CD4-positive, alpha-beta T cell (primary cell): ENCODE measurements around the gene ZMYND11. TPM values are rescaled to one million over a fixed set of nuclear protein-coding genes. Genes with fewer than 3 reads are reported as not detected.
A peak's percentile ranks its signal among the peaks of the same experiment; 100 is the strongest.

ENCODE experiments used
- ATAC-seq: fragments of 200-7000 bp; cut with Tn5 transposase; one replicate; pipeline ENCODE4 v1.10.0; 2022; ENCODE audit warnings: mild to moderate bottlenecking; ENCODE audit not compliant: poor library complexity
- CTCF ChIA-PET: fragments of 350-600 bp; sonication (Branson Sonifier 250); formaldehyde crosslinking; loops from one replicate; lab custom pipeline; 2021; ENCODE audit warnings: antibody characterized with exemption, inconsistent platforms; lab: Charles Lee
- POLR2A ChIA-PET: fragments of 350-600 bp; sonication (Branson Sonifier 250); formaldehyde crosslinking; loops from one replicate; lab custom pipeline; 2021; ENCODE audit warnings: antibody characterized with exemption, inconsistent platforms; lab: Charles Lee
- DNase-seq, 14 experiments: peaks; one replicate each; pipeline ENCODE4 v3.0.0-alpha.2; 2013 to 2020; ENCODE audit warnings: mixed read lengths in 2 of 14
- H3K27ac ChIP-seq, 2 donors: one replicate each; pipeline versions ENCODE4 v1.5.1 to v1.7.0; 2013; ENCODE audit warnings: low read length in 2 of 2, low read depth in 1 of 2, mild to moderate bottlenecking in 1 of 2
- H3K27me3 ChIP-seq, 2 experiments: 1 replicate in 1 of 2; 2 replicates in 1 of 2; pipeline versions ENCODE4 v1.6.1 to v1.7.0; 2013; ENCODE audit warnings: low read length in 2 of 2, control low read depth in 1 of 2, mild to moderate bottlenecking in 1 of 2, moderate library complexity in 1 of 2; ENCODE audit not compliant: insufficient read depth in 2 of 2, control insufficient read depth in 1 of 2
- H3K36me3 ChIP-seq: one replicate; pipeline ENCODE4 v1.6.1; 2013; ENCODE audit warnings: low read length, control low read depth; ENCODE audit not compliant: insufficient read depth
- H3K4me1 ChIP-seq: one replicate; pipeline ENCODE4 v1.6.1; 2013; ENCODE audit warnings: low read length, control low read depth; ENCODE audit not compliant: insufficient read depth
- H3K4me3 ChIP-seq: one replicate; pipeline ENCODE4 v1.5.1; 2013; ENCODE audit warnings: mild to moderate bottlenecking, low read length, moderate library complexity
- H3K9me3 ChIP-seq, 2 experiments: 1 replicate in 1 of 2; 2 replicates in 1 of 2; pipeline versions ENCODE4 v1.6.1 to v1.7.0; 2013; ENCODE audit warnings: low read length in 2 of 2, mild to moderate bottlenecking in 2 of 2, control low read depth in 1 of 2, moderate library complexity in 1 of 2; ENCODE audit not compliant: control insufficient read depth in 1 of 2, insufficient read depth in 1 of 2
- H3K27ac Mint-ChIP-seq: one replicate; pipeline ENCODE4 v1.8.0; 2020; ENCODE audit warnings: mixed read lengths
- H3K27me3 Mint-ChIP-seq: one replicate; pipeline ENCODE4 v1.8.0; 2021; ENCODE audit warnings: mixed read lengths
- H3K36me3 Mint-ChIP-seq: one replicate; pipeline ENCODE4 v1.8.0; 2021; ENCODE audit warnings: low read depth, mixed read lengths
- H3K4me1 Mint-ChIP-seq: one replicate; pipeline ENCODE4 v1.8.0; 2021; ENCODE audit warnings: low read depth, mixed read lengths
- H3K4me3 Mint-ChIP-seq: one replicate; pipeline ENCODE4 v1.8.0; 2020; ENCODE audit warnings: mild to moderate bottlenecking, mixed read lengths
- H3K9me3 Mint-ChIP-seq: one replicate; pipeline ENCODE4 v1.8.0; 2020; ENCODE audit warnings: mixed read lengths
- intact Hi-C, 2 experiments: fragments of 100-400 bp; cut with DNase I in 1 of 2; cut with micrococcal nuclease in 1 of 2; formaldehyde crosslinking; loops; one replicate each; pipeline versions ENCODE4 v1.15.1 to v1.9.0; 2023 to 2025; cut with DNase I, micrococcal nuclease
- polyA plus RNA-seq, 2 donors: library from polyadenylated mRNA; unstranded; fragments of 120-200 nt; gene quantifications; one replicate each; pipeline ENCODE4 v1.2.1, GENCODE V29; 2013
- total RNA-seq, 174 experiments: library from RNA in 2 of 174; stranded (reverse) in 2 of 174; gene quantifications; one replicate each; pipeline ENCODE4 v1.2.3 and lab custom pipeline; 2021 to 2026
- TF ChIP-seq, protein P1 (sequence below): fragments of 200-600 bp; IDR thresholded peaks from one replicate; pipeline ENCODE4 v1.8.0; 2022; ENCODE audit warnings: antibody characterized with exemption, mild to moderate bottlenecking

Gene ZMYND11
- 10 to 100 TPM; 19.9 to 22.2 TPM for total RNA-seq
- polyA plus RNA-seq (2013, experiment 1 of 2): 46.1 TPM
- 54.7 TPM for polyA plus RNA-seq (2013, experiment 2 of 2)
- 41.1 to 149 (median 106) reads per million in 172 experiments for total RNA-seq (lab: John Stamatoyannopoulos, UW)

DNA sequence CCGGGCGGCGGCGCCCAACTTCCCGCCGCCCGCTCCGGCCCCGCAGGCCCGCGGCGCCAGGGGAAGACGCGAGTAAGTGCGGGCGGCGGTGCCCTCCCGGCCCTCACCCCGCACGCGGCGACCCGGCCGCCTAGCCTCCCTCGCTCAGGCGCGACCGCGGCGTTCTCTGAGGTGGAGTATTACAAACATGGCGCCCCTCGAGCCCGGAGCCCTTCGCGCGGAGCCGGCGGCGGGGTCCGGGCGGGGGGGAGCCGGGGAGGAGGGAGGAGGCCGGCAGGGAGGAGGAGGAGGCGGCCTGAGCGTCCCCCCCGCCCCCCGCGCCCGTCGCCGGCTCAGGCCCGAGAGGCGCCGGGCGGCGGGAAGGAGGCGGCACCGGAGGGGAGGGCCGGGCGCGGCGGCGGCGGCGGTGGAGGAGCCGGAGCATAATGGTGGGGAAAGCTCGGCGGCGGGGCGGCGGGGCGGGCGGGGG is at the start of gene ZMYND11:
ZMYND11 (plus strand) TSS at position 324 of the 469 bp plus-strand sequence. CDS start 44,558 bp downstream, outside the sequence.
- POLR2A ChIA-PET: interaction anchor here (0.6 to 1.7 kb wide), 6 partner anchors 9 to 914 kb away, joined by 3 to 7 read pairs (median 3); partner anchors contain the start of genes IDI1 and LARP4B
- intact Hi-C loops: no loop called here

DNA sequence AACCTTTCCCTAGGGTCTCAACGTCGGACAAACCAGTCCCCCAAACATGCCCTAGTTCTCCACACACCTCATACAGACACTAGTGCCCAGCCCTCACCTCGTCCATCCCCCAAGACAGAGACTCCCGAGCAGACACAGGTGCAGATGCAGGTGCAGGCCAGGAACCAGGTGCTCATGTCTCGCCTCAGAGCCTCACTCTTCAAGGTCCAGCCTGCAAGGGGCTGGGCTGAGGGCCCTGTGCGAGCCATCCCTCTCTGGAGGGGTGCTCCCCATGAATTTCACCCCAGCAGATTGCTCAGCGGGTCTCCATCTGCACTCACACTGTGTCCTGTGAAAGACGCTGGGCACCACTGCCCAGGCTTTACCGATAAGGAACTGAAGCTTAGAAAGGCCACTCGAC is 49.2 kb upstream of the ZMYND11 start:
- H3K27me3 Mint-ChIP-seq: peaks cover 5% of the 10 kb centered on the region
- POLR2A ChIA-PET: no interaction called here

More for the DNA sequence above, at the start of gene ZMYND11:
- Histone ChIP-seq H3K27ac (peak within 1 kb of the TSS; percentile 65 to 67), H3K4me3 (peak within 1 kb of the TSS; percentile 83), H3K27me3 (no peaks in the 10 kb centered on the region), H3K36me3 (no peaks in the 10 kb centered on the region), H3K9me3 (no peaks in the 10 kb centered on the region), H3K4me1 (peaks cover 24% of the 10 kb centered on the region)
- ATAC-seq: peak; percentile 49
- H3K9me3 Mint-ChIP-seq: no peaks in the 10 kb centered on the region
- H3K27me3 Mint-ChIP-seq: no peaks in the 10 kb centered on the region
- H3K27ac Mint-ChIP-seq: peak within 1 kb of the TSS; percentile 94
- TF ChIP-seq, protein P1, sequence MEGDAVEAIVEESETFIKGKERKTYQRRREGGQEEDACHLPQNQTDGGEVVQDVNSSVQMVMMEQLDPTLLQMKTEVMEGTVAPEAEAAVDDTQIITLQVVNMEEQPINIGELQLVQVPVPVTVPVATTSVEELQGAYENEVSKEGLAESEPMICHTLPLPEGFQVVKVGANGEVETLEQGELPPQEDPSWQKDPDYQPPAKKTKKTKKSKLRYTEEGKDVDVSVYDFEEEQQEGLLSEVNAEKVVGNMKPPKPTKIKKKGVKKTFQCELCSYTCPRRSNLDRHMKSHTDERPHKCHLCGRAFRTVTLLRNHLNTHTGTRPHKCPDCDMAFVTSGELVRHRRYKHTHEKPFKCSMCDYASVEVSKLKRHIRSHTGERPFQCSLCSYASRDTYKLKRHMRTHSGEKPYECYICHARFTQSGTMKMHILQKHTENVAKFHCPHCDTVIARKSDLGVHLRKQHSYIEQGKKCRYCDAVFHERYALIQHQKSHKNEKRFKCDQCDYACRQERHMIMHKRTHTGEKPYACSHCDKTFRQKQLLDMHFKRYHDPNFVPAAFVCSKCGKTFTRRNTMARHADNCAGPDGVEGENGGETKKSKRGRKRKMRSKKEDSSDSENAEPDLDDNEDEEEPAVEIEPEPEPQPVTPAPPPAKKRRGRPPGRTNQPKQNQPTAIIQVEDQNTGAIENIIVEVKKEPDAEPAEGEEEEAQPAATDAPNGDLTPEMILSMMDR: no peak
- H3K4me1 Mint-ChIP-seq: peaks cover 57% of the 10 kb centered on the region
- CTCF ChIA-PET: interaction anchor here (1.2 kb wide), 1 partner anchor 8 kb away, joined by 4 read pairs; no protein-coding TSS in a partner anchor
- peaks cover 15% of the 10 kb centered on the region for H3K36me3 Mint-ChIP-seq
- H3K4me3 Mint-ChIP-seq: peak within 1 kb of the TSS; percentile 97
- DNase-seq: peak; percentile 37 to 85 (median 64)

DNA sequence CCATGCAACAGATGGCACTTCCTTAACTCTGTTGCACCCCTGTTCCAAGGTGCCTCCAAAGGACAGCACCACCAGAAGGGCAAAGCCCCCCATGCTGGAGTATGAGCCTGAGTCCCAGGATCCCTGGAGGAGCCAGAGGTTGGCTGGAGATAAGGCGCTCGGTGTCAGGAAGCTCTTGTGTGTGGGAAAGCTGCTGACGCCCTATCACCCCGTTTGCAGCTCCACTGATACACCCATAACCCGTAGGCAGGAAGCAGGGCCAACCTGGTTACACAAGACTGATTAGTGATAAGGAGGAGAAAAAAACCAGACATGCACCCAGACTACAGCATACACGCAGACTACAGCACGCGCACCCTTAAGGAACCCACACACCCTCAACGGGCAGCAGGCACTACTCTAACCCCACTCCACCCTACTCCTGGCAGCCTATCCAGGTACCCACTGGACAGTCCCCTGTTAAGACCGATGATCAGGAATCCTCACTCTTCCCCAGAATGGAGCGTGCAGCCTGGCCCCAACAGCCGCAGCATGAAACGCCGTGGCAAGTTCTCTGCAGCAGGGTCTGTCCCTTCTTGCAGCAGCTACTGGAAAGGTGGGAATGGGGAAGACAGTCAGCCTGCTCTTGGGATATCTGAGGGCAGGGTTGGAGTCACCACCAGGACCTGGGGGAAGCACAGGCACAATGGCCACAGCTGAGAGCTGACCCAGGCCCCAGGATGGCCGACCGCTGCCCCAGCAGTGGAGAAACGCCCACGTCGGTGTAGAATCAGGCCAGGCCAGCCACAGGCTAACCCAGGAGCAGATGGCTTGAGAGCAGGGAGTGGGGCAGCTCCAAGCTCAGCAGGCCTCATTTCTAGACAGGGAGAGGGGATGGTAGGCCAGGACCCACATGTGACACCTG is 47.8 kb upstream of the ZMYND11 start:
- peaks cover 7% of the 10 kb centered on the region for H3K4me1 Mint-ChIP-seq
- Histone ChIP-seq H3K4me3 (no peak overlapping the region), H3K4me1 (peaks cover 14% of the 10 kb centered on the region), H3K27ac (no peak overlapping the region), H3K9me3 (peaks cover 0 to 13% of the 10 kb centered on the region in 2 experiments), H3K27me3 (peaks cover 0 to 13% of the 10 kb centered on the region in 2 experiments), H3K36me3 (no peaks in the 10 kb centered on the region)
- H3K36me3 Mint-ChIP-seq: no peaks in the 10 kb centered on the region
- intact Hi-C loops: no loop called here
- TF ChIP-seq, protein P1: no peak
- ChIA-PET POLR2A (no interaction called here), CTCF (no interaction called here)
- H3K4me3 Mint-ChIP-seq: no peak overlapping the region
- no peaks in the 10 kb centered on the region for H3K9me3 Mint-ChIP-seq
- peak; percentile 61 for ATAC-seq
- H3K27me3 Mint-ChIP-seq: no peaks in the 10 kb centered on the region
- no peak for DNase-seq
- H3K27ac Mint-ChIP-seq: no peak overlapping the region

More for the DNA sequence above, 49.2 kb upstream of the ZMYND11 start:
- intact Hi-C loops: no loop called here
- Histone ChIP-seq H3K4me3 (no peak overlapping the region), H3K36me3 (no peaks in the 10 kb centered on the region), H3K4me1 (peaks cover 14% of the 10 kb centered on the region), H3K9me3 (no peaks in the 10 kb centered on the region), H3K27me3 (peaks cover 0 to 5% of the 10 kb centered on the region in 2 experiments), H3K27ac (no peak overlapping the region)
- TF ChIP-seq, protein P1: no peak
- H3K36me3 Mint-ChIP-seq: no peaks in the 10 kb centered on the region
- no peak overlapping the region for H3K4me3 Mint-ChIP-seq
- CTCF ChIA-PET: no interaction called here
- no peaks in the 10 kb centered on the region for H3K9me3 Mint-ChIP-seq
- no peak for ATAC-seq
- H3K4me1 Mint-ChIP-seq: peaks cover 7% of the 10 kb centered on the region
- H3K27ac Mint-ChIP-seq: no peak overlapping the region
- no peak for DNase-seq
